Activated CD4-positive, alpha-beta T cell treated with anti-CD3 and anti-CD28 coated beads, Interleukin-2, amount 50 U/mL, for 24 hours (primary cell): ENCODE results near the gene OXGR1.
"Not testable (repeated sequence)": the region's sequence is repeated elsewhere in the genome, so short reads cannot be mapped to it uniquely, and the experiment has no call there.

Experiments
- DNase-seq, 2 donors: peaks; one replicate each; pipeline ENCODE4 v3.0.0-alpha.2; 2020; ENCODE audit warnings: low read depth in 1 of 2, low spot score in 1 of 2

Gene OXGR1

DNA sequence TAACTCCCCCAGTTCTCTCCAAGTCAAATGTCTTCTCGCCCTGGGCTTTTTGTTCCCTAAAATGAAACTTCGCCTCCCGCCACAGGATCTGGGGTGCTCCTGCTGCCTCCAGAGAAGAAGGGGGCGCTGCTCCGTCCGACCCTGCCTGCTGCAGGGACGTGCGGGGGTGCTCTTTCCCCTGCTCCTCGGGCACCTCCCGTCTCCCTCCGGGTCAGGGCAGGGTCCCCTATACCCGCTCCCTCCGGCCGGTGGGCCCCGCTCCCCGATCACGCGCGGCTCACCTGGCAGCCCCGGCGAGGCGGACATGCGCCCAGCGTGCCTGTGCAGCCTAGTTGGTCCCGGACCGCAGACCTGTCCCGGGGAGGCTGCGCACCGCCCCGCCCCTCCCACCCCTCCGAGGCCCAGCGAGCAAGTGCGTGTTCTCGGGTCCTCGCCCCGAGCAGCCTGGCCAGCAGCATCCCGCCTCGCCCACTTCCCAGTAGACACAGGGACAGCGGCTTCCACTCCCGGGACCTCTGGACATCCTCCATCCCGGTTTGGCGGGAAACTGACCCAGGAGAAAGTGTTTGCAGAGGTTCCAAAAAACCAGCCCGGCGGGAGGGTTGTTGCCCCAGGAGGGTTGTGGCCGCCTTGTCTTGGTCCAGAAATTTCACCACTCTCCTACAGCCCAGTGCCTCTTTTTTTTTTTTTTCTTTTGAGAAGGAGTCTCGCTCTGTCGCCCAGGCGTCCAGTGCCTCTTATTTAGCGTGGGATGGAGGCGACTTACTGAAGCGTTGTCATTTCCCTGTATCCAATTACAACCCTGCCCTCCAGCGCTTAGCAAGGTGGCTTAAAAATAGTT, at the start of gene OXGR1:
Gene OXGR1, minus strand, starts transcription at position 460 of the 841 bp plus-strand sequence. CDS start 6,717 bp downstream, outside the sequence.
- DNase-seq, result no peak

DNA sequence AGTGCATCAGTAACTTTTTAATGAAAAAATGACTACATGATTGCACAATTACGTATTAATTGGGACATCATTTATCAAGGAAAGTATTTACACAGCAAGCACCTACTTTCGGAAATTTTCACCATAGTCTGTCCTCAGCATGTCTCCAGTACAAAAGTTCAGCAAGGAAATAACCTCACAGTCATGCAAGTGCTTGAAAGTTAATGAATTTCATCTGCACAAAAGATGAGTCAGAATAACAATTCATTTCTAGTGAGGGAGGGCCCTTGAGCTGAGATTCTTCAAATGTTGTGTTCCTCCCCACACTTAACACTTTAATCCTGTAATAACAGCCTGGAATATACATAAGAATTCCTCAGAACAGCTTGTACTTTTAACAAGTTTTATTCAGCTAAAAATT, 49.0 kb upstream of the OXGR1 start:
- no peak for DNase-seq

DNA sequence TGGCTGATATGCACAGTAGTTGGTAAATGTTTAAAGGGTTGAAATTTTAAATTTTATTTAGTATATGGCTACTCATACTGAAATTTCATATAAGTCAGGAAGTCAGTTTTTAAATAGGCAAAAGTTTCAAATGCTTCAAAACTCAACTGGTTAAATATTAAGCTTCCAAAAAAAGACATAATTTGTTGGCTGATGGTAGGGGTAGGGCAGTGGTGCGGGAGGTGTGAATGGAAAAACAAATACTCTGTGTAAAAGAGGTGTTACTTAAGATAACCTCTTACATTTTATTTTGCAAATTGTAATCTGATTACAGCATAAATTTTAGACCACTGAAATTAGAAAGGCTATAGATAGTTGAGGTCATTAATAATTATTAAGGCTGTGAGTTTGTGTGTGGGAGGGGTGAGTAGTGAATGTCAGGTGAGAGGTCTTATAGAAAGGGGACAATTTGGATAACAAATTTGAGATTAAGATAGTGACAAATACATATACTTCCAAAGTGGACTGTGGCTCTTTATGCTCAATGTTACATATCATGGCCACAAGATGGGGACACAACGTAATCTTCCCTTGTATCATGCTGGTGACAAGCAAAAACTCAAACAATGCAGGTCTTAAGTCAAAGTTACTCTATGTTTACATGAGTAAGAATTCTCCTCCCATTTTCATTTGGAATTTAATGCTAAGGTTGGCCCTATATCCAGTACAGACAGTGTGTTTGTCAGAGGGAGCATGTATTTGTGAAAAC, 36.6 kb upstream of the OXGR1 start:
- DNase-seq, result no peak

DNA sequence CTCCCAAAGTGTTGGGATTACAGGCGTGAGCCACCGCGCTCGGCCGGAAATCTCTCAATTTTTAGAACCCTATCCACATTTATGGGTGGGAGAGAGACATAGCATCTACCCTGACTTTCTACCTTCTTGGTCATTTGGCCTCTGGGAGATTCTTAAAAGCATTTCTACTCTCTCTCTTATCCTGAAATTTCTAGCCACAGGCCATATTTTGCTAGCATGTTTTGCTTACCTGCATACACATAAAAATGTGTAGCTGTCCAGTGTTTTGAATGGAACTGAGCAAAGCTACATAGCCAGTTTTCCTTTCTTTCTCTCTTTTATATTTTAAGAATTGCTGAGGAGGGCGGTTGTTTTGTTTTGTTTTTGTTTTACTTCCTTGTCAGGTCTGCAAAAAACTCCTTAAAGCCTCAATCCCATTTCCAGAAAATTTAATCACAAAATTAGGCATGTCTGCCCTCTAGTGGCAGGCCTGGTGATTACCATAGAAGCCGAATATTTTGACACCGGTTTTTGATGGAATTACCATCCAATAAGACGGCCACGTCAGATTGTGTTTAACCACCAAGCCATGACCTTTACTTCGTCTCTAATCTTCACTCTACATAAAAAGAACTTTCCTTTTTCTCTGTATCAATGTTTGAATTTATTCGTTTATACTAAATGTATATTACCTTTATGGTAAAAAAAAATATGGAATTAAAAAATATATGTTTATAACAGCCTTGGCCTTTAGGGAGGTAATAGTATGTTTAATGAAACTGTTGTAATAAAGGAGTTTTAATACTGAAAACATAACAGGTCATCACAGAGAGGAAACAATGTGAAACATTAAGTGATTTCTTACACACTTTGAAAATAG, 34.4 kb upstream of the OXGR1 start:
- DNase-seq, result peak in 1 of 2 donors; percentile 8

DNA sequence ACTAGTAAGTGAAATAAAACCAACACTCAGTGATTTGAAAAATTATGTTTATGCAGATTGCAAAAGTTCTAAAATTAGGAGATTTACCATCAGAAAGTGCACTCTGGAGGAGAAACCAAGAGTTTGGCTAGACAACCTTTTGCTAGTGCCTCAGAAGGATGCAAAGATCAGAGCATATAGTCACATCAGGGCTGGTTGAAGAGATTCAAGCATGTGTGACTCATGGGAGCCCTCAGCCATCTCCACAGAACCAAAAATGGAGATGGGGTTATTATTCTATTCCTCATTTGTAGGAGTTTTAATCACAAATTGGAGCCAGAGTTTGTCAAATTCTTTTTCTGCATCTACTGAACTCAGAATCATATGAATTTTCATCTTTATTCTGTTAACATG, 32.9 kb upstream of the OXGR1 start:
- DNase-seq, result no peak

DNA sequence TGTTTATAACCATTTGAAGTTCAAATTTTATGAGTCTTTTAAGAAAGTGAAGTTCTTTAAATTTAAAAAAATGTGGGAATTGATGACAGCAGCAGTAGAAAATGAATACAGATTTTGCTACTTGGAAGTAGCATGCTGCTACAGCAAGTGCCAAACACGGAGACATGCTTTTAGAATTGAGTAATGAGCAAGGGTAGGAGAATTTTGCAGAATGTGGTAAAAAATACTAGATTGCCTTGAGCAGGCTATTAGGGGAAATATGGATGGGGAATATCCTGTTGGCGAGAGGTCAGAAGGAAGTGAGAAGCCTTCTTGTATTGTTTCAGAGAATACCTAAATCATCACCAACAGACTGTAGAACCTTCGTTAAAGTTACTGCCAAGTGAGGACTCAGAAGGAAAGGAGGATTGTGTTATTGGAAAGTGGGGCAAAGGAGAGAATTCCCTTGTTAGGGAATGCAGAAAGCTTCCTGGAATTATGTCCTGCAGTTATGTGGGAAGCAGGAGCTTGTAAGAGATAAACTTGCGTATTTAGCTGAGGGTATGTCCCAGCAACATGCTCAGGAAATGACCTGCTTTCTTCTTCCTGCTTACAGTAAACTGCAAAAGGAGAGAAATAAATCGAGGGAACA, 32.4 kb upstream of the OXGR1 start:
- DNase-seq, result no peak

DNA sequence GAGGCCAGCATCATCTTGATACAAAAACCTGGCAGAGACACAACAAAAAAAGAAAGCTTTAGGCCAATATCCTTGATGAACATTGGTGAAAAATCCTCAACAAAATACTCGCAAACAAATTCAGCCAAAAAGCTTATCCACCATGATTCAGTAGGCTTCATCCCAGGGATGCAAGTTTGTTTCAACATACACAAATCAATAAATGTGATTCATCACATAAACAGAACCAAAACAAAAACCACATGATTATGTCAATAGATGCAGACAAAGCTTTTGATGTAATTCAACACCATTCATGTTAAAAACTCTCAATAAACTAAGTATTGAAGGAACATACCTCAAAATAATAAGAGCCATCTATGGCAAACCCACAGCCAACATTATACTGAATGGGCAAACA, 29.5 kb upstream of the OXGR1 start:
- DNase-seq, result not testable (repeated sequence)

DNA sequence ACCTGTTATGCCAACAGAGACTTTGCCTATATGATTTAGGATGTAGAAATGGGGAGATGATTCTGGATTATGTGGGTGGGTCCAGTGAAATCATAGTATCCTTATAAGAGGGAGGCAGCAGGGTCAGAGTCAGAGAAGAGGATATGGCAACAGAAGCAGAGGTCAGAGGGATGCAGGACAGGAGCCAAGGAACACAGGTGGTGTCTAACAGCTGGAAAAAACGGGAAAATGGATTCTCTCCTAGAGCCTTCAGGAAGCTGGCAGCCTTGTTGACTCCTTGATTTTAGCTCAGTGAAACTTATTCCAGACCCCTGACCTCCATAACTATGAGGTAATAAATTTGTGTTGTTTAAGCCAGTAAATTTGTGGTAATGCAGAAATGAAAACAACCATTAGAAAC, 28.8 kb upstream of the OXGR1 start:
- no peak for DNase-seq

DNA sequence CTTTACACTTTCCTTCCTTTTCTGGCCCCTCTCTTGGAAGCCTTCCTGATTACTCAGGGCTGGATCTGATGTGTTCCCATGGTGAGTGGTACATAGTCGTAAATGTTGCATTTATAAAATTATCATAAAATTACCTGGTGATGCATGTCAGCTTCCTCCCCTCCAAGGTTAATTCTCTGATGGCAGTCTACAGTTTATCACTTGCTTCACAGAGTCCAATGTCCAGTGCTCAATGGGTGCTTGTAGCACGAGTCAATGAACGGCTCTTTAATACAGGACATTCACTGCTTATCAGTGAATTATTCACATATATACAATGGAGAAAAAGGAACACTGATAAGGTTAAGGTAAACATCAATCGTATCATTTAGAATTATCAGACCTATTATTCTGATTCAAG, 27.0 kb upstream of the OXGR1 start:
- DNase-seq, result no peak

DNA sequence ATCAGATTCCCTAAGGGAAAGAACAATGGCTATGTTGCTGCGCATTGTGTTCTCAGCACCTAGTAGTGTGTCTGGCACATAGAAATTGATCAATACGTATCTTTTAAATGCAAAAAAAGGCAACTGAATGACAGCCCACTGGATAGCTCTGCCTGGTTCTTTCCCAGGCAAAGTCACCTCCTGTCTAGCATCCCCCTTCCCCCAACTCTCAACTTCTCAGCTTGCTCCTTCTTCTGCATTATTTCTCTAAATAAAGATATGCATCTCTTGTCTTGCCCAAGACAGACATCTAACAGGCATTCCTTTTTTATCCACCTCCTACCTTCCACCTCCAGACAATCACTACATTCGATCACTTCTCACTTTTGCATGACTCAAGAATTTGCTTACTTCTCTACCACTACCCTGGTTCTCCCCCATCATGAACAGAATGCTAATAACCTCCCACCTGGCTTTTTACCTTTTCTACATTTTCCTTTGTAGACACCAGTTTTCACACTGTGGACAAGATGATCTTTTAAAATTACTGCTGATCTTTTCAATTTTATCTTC, 26.5 kb upstream of the OXGR1 start:
- no peak for DNase-seq

DNA sequence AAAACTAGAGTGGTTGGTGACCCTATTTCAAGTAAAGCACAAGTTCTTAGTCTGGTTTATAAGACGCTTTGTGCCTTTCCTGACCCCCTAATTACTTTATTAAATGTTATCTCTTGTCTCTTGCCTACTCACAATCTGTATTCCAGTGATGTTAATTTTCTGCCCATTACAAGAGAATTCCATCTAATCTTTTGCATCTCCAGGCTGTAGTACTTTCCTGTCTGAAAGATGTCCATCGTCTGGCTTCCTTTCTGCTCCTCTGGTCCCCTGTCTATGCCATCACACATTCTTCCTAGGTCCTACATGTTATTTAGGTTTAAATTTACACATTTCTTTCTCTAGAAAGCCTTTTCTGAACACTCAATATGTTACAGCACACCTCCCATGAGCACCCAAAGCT, 25.9 kb upstream of the OXGR1 start:
- DNase-seq, result no peak

DNA sequence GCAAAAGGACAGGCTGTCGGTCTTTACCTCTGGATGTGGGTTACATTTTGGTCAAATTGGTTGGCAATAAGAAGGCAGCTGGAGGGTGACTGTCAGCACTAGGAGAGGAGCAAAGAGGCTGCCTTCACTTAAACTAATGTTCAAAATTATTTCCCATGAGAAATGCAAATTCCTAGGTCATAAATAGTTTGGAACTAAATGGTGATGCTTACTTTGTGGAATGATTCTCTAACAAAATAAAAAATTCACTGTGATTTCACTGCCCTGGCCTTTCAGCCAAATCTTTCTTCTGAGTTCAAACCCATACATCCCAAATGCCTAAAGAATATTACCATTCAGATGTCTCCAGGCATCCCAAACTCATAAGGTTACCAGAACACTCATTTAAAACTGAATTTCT, 25.0 kb upstream of the OXGR1 start:
- DNase-seq, result no peak

DNA sequence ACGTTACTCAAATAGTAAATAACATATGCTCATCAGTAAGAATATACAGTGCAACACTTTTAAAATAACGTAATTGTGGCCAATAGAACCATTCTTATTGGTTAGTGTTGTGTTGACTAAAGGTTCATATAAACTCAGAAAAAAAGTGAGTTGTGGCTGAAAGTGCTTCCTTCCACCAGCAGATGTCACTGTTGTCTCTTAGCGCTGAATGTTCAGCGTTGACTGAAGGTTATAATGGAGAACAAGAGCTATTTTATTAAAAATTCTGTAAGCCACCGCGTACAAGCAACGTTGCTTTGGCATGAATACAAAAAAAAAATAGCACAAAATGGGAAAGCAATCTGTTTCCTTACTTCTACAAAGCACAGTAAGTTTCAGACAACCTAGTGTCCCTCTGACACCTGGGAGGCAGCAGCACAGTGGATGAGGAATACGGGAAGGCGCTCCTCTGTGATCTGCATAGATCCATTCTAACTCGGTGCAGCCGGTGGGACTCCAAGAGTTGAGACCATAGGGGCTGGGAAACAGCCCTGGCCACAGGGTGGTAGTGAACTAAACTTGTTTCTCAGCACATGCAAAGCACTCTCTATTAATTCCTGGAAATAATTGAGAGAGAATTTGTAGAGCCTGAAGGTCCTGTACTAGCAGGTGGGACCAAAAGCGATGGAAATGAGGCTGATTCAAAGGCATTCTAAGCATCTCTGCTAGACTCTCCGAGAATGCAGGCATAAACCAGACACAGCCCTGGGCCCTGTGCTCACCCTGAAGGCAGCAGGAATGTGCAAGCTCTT, 23.9 kb upstream of the OXGR1 start:
- peak in 1 of 2 donors; percentile 26 for DNase-seq

DNA sequence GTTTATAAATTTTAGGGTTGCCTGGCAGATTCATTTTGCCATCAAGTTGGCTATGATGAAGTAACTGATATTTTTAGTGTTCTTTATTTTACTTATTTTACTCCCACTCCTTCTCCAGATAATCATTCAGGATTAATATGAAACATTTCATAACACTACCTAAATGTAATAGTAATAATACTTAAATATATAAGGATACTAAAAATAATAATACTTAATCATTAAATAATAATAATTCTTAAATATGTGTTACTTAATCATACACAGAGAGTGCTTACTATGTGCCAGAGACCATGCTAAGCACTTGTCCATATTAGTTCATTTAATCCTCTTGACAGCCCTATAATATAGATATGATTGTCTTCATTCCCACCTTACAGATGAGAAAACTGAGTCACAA, 23.0 kb upstream of the OXGR1 start:
- DNase-seq, result no peak

DNA sequence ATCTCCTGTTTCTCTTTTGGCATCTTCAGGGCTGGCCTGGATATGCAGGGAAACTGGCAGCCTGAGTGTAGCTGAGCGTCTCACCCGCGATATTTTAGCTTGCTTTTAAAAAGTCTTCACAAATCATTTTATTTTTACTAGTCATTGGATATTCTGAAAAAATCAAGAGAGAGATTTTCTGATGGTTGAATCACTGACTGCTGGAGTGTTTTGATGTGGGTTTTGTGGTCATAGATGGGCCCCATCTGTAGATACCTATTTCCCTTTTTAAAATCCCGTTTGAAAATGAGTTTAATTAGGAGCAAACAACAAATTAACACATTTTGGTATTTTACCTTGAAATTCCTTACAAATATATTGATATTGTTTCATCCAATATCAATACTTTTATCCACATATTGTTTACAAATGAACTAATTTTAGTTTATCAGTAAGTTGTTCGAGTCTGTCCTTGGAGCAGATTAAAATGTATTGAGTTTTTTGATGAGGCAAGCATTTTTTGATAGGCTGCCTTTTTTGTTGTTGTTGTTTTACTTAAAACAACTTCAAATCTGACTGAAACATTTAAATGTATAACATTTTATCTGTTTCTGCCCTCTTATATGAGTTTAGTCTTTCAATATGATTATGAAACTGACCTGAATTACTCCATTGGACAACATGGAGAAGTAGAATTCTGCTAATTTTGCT, 21.5 kb upstream of the OXGR1 start:
- DNase-seq, result no peak

DNA sequence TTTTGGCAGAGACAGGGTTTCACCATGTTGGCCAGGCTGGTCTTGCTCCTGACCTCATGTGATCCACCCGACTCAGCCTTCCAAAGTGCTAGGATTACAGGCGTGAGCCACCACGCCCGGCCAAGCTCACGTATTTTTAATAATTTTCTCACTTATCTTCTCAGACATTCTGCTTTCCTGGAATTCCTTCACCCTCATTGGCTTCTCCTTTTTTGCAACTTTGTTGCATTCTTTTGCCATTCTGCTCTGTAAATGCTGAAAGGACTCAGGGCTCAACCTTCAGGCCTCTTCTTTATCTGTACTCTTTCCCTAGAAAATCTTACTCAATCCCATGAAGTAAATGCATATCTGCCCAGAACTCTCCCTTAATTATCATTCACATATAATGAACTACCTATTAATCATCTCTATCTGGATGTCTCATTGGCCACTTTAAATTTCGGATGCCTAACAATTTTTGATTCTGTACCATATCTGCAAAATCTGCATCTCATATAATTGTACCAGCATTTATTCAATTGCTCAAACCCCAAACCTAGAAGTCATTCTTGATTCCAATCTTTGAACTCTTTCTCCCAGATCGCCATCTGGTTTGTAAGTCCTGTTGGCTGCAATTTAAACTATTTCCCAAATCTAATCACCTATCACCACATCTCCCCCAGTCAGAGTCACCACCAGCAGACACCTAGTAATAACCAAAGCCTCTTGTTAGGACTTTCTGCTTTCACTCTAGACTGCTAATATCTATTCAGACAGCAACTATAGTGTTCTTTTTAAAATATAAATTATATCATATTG, 18.2 kb upstream of the OXGR1 start:
- DNase-seq, result no peak

DNA sequence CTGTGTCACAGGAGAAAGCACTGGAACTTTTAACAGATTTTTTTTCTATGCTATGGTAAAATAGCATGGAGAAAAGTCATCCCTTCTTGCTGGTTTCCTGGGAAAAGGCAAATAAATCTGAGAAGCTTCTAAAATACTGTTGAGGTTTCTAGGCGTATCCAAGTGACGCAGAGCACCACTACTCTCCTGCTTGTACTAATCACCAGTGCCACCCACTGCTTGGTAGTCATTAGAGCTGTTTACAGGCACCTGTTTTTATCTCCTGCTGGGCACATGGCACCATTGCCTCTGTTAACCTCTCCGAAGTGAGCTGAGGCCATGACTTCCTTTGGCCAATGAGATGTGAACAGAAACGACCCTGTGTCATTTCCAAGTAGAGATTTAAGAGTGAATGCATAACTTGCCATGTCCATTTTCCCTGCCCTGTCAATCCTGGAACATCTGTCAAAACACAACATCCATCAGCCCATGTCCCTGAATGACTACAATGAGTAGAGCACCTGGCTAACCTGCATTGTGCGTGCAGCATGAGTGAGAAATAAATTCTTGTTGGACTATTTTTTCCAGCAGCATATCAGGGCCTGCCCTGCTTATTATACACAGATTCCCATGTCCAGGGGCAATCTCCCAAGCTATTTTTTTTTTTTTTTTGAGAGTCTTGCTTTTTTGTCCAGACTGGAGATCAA, 17.3 kb upstream of the OXGR1 start:
- no peak for DNase-seq

DNA sequence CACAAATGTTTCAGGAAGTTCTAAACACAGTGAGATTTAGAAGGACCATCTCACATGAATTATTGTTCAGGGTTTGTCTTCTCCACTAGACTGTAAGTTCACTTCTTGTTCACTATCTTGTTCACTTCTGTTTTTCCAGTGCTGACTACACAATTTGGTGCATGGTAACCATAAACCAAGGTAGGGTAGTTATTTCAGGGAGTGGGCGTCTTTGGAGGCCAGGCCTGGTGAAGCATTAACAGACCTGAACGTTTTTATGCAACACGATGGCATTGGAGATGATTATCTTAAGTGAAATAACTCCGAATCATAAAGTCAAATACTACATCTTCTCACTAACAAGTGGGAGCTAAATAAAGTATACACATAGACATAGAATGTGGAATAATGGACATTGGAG, 14.4 kb upstream of the OXGR1 start:
- no peak for DNase-seq
